Peyer's patch (tissue), 4 donors: ENCODE results near the gene IRGC.

ENCODE experiments used
- CTCF ChIP-seq, 6 experiments: fragments of 450-650 bp in 4 of 6; fragments of 200-600 bp in 2 of 6; sonication (generic) in 1 of 6; IDR thresholded peaks; one replicate each; pipeline ENCODE4 v1.5.1; 2017 to 2019; ENCODE audit warnings: antibody characterized with exemption in 6 of 6, mild to moderate bottlenecking in 3 of 6, moderate library complexity in 1 of 6
- POLR2A ChIP-seq, 2 donors: fragments of 450-650 bp; IDR thresholded peaks; one replicate each; pipeline ENCODE4 v1.5.1; 2017; ENCODE audit warnings: antibody characterized with exemption in 2 of 2, mild to moderate bottlenecking in 2 of 2, moderate library complexity in 2 of 2

- TF ChIP-seq CTCF (IDR thresholded peaks at IDR 0.05) (no peak), POLR2A (IDR thresholded peaks at IDR 0.05) (no peak)
Observed at GRCh38 chr19:43692877-43693276, 23.0 kb upstream of the IRGC start.
